Panc1 (cell line): ENCODE data around the gene HLCS.

Source experiments
- CTCF ChIP-seq: fragments of 450-650 bp; IDR thresholded peaks from 2 replicates; pipeline ENCODE4 v1.5.1; 2017; ENCODE audit warnings: mild to moderate bottlenecking
- POLR2AphosphoS5 ChIP-seq: IDR thresholded peaks from 2 replicates; pipeline ENCODE4 v1.6.1; 2012; ENCODE audit warnings: mild to moderate bottlenecking, low read depth, low read length, moderate library complexity
- REST ChIP-seq, 2 experiments: IDR thresholded peaks; 2 replicates each; pipeline ENCODE4 v1.6.1; 2011 to 2012; ENCODE audit warnings: low read depth in 2 of 2, control low read depth in 1 of 2, low read length in 1 of 2, mild to moderate bottlenecking in 1 of 2, moderate library complexity in 1 of 2; ENCODE audit not compliant: insufficient read depth in 1 of 2

- TF ChIP-seq CTCF (no peak), POLR2AphosphoS5 (no peak), REST (IDR thresholded peaks at IDR 0.05; ENCODE audit: insufficient read depth in 1 of 2, low read depth in 2 of 2, low read length in 1 of 2) (no peak)
Measured at GRCh38 chr21:36744560-36745231, 221.8 kb downstream of the HLCS start.
